ENCODE measurements around the gene CRTC1. TPM values are rescaled to one million over a fixed set of nuclear protein-coding genes. Genes with fewer than 3 reads are reported as not detected.
"Not testable (repeated sequence)": the region's sequence is repeated elsewhere in the genome, so short reads cannot be mapped to it uniquely, and the experiment has no call there.

The CRTC1 gene
- total and polyA plus RNA-seq, 3 donors from 2014 or later: 15.6 to 32.1 (median 28.1) TPM

GRCh38 chr19:18807861-18808331, 124.4 kb downstream of the CRTC1 start:
- Histone ChIP-seq H3K36me3 (ENCODE audit: low read depth, missing control alignments) (no peaks in the 10 kb centered on the region), H3K4me1 (no peaks in the 10 kb centered on the region), H3K27me3 (no peaks in the 10 kb centered on the region), H3K4me3 (no peak overlapping the region), H3K9me3 (no peaks in the 10 kb centered on the region), H3K27ac (no peak overlapping the region)
- WGBS, 2 donors: 79 to 83% methylated on average over 14 to 19 of the region's 19 CpGs
- DNase-seq: no peak
- TF ChIP-seq CTCF (IDR thresholded peaks at IDR 0.05) (no peak), POLR2A (IDR thresholded peaks at IDR 0.05) (no peak)
- intact Hi-C loops (cut with DNase I; ENCODE audit: low total_unique reads): no loop called here

GRCh38 chr19:18809149-18809868, 125.8 kb downstream of the CRTC1 start:
- Histone ChIP-seq H3K27me3 (no peaks in the 10 kb centered on the region), H3K4me3 (no peak overlapping the region), H3K36me3 (ENCODE audit: low read depth, missing control alignments) (no peaks in the 10 kb centered on the region), H3K9me3 (no peaks in the 10 kb centered on the region), H3K27ac (no peak overlapping the region), H3K4me1 (no peaks in the 10 kb centered on the region)
- intact Hi-C loops (cut with DNase I; ENCODE audit: low total_unique reads): no loop called here
- TF ChIP-seq POLR2A (IDR thresholded peaks at IDR 0.05) (no peak), CTCF (IDR thresholded peaks at IDR 0.05) (no peak)
- WGBS, 2 donors: 70% methylated on average over 14 of the region's 14 CpGs
- DNase-seq: peak; percentile 41

GRCh38 chr19:18811638-18812037, 128.2 kb downstream of the CRTC1 start:
- H3K9me3 ChIP-seq; DNase-seq; H3K27ac ChIP-seq; H3K36me3 ChIP-seq (ENCODE audit: low read depth, missing control alignments); intact Hi-C loops (cut with DNase I; ENCODE audit: low total_unique reads); H3K4me1 ChIP-seq; H3K27me3 ChIP-seq; H3K4me3 ChIP-seq: not testable (repeated sequence)
- 94 to 97% methylated on average over 5 of the region's 5 CpGs for WGBS, 2 donors

GRCh38 chr19:18814063-18814462, 130.6 kb downstream of the CRTC1 start:
- DNase-seq: peak; percentile 63
- intact Hi-C loops (cut with DNase I; ENCODE audit: low total_unique reads): no loop called here
- Histone ChIP-seq H3K36me3 (ENCODE audit: low read depth, missing control alignments) (no peaks in the 10 kb centered on the region), H3K4me1 (no peaks in the 10 kb centered on the region), H3K27ac (no peak overlapping the region), H3K9me3 (no peaks in the 10 kb centered on the region), H3K27me3 (no peaks in the 10 kb centered on the region), H3K4me3 (no peak overlapping the region)
- TF ChIP-seq CTCF (IDR thresholded peaks at IDR 0.05) (no peak), POLR2A (IDR thresholded peaks at IDR 0.05) (no peak)
- WGBS, 2 donors: 37 to 38% methylated on average over 9 of the region's 9 CpGs

GRCh38 chr19:18815673-18816072, 132.2 kb downstream of the CRTC1 start:
- H3K9me3 ChIP-seq: no peaks in the 10 kb centered on the region
- no peaks in the 10 kb centered on the region for H3K27me3 ChIP-seq
- H3K36me3 ChIP-seq (ENCODE audit: low read depth, missing control alignments): no peaks in the 10 kb centered on the region
- H3K4me1 ChIP-seq: no peaks in the 10 kb centered on the region
- TF ChIP-seq CTCF (IDR thresholded peaks at IDR 0.05): no peak
- DNase-seq: no peak
- H3K27ac ChIP-seq: no peak overlapping the region
- no peak overlapping the region for H3K4me3 ChIP-seq
- intact Hi-C loops (cut with DNase I; ENCODE audit: low total_unique reads): no loop called here
- 85 to 92% methylated on average over 5 of the region's 5 CpGs for WGBS, 2 donors

GRCh38 chr19:18816645-18817044, 133.2 kb downstream of the CRTC1 start:
- DNase-seq; H3K27me3 ChIP-seq; H3K9me3 ChIP-seq; intact Hi-C loops (cut with DNase I; ENCODE audit: low total_unique reads); H3K27ac ChIP-seq; H3K4me3 ChIP-seq; H3K36me3 ChIP-seq (ENCODE audit: low read depth, missing control alignments); H3K4me1 ChIP-seq: not testable (repeated sequence)
- 95 to 100% methylated on average over 4 of the region's 4 CpGs for WGBS, 2 donors
